ENCODE results near the gene ICAM2. TPM values are rescaled to one million over a fixed set of nuclear protein-coding genes. Genes with fewer than 3 reads are reported as not detected.

Gene ICAM2
- total and polyA plus RNA-seq, 4 donors, result 9.6 to 17.5 (median 12.4) TPM

GRCh38 chr17:63954402-63955063 is 65.9 kb downstream of the ICAM2 start:
- Histone ChIP-seq H3K9me3 (ENCODE audit: control insufficient read depth in 4 of 4, low read length in 3 of 4) (no peaks in the 10 kb centered on the region), H3K27ac (ENCODE audit: low read depth in 1 of 2, low read length in 2 of 2) (no peak overlapping the region), H3K4me1 (ENCODE audit: control insufficient read depth in 4 of 4, insufficient read depth in 4 of 4, low read length in 3 of 4) (no peaks in the 10 kb centered on the region), H3K4me3 (ENCODE audit: low read depth in 1 of 3, low read length in 3 of 3) (no peak overlapping the region), H3K9ac (ENCODE audit: low read depth in 1 of 2, low read length in 2 of 2) (no peak overlapping the region), H3K27me3 (ENCODE audit: control insufficient read depth in 4 of 4, insufficient read depth in 4 of 4, low read length in 3 of 4) (no peaks in the 10 kb centered on the region), H3K36me3 (ENCODE audit: control insufficient read depth in 4 of 4, insufficient read depth in 3 of 4, low read depth in 1 of 4, low read length in 3 of 4) (no peaks in the 10 kb centered on the region)
- DNase-seq (ENCODE audit: low spot score), result no peak
- TF ChIP-seq MAX (IDR thresholded peaks at IDR 0.05) (no peak), NR2F2 (IDR thresholded peaks at IDR 0.05) (no peak), SP1 (IDR thresholded peaks at IDR 0.05) (no peak), HNF4A (conservative IDR thresholded peaks at IDR 0.05) (no peak), JUND (IDR thresholded peaks at IDR 0.05) (no peak), RAD21 (IDR thresholded peaks at IDR 0.05) (no peak), REST (IDR thresholded peaks at IDR 0.05) (no peak), EGR1 (IDR thresholded peaks at IDR 0.05; ENCODE audit: low read depth in 2 of 2) (no peak)
- WGBS, result 65% methylated on average over 11 of the region's 11 CpGs

Other genes starting within 250 kb of the ICAM2 start
- gene CCDC47, start 247.0 kb downstream of the ICAM2 start, total RNA-seq, result 10 to 100 TPM; 67.7 to 87.2 TPM
- gene CCDC47, start 247.0 kb downstream of the ICAM2 start, polyA plus RNA-seq, result 10 to 100 TPM; 33.0 to 57.8 TPM
- 10 to 100 TPM; 39.7 to 64.2 TPM for gene DDX42, start 246.5 kb downstream of the ICAM2 start, total RNA-seq
- gene DDX42, start 246.5 kb downstream of the ICAM2 start, polyA plus RNA-seq, result 10 to 100 TPM; 15.0 to 20.1 TPM
- 10 to 100 TPM; 51.0 to 57.1 TPM for gene PSMC5, start 193.2 kb downstream of the ICAM2 start, total RNA-seq
- 10 to 100 TPM; 87.3 to 87.4 TPM for gene PSMC5, start 193.2 kb downstream of the ICAM2 start, polyA plus RNA-seq
- 10 to 100 TPM; 20.2 to 31.1 TPM for gene FTSJ3, start 193.0 kb downstream of the ICAM2 start, total RNA-seq
- 10 to 100 TPM; 10.5 to 18.2 TPM for gene FTSJ3, start 193.0 kb downstream of the ICAM2 start, polyA plus RNA-seq
- gene SMARCD2, start 177.9 kb downstream of the ICAM2 start, total RNA-seq, result 10 to 100 TPM; 36.3 to 67.9 TPM
- 10 to 100 TPM; 14.5 to 42.5 TPM for gene SMARCD2, start 177.9 kb downstream of the ICAM2 start, polyA plus RNA-seq
- not detected for gene CSH2, start 147.0 kb downstream of the ICAM2 start, total RNA-seq
- gene CSH2, start 147.0 kb downstream of the ICAM2 start, polyA plus RNA-seq, result not detected
- not detected for gene GH2, start 138.7 kb downstream of the ICAM2 start, total RNA-seq
- not detected for gene GH2, start 138.7 kb downstream of the ICAM2 start, polyA plus RNA-seq
- gene CSH1, start 124.1 kb downstream of the ICAM2 start, total RNA-seq, result not detected
- gene CSH1, start 124.1 kb downstream of the ICAM2 start, polyA plus RNA-seq, result not detected
- not detected for gene CSHL1, start 109.4 kb downstream of the ICAM2 start, total RNA-seq
- gene CSHL1, start 109.4 kb downstream of the ICAM2 start, polyA plus RNA-seq, result not detected
- not detected for gene GH1, start 101.8 kb downstream of the ICAM2 start, total RNA-seq
- not detected for gene GH1, start 101.8 kb downstream of the ICAM2 start, polyA plus RNA-seq
- gene CD79B, start 88.3 kb downstream of the ICAM2 start, total RNA-seq, result 1 to 10 TPM; 1.3 to 6.5 TPM
- 1 to 10 TPM; 3.4 to 3.6 TPM for gene CD79B, start 88.3 kb downstream of the ICAM2 start, polyA plus RNA-seq
- 1 to 10 TPM in 1 of 2 donors, under 1 TPM in 1; 0.70 to 1.3 TPM for gene SCN4A, start 47.7 kb downstream of the ICAM2 start, total RNA-seq
- under 1 TPM; 0.04 to 0.15 TPM for gene SCN4A, start 47.7 kb downstream of the ICAM2 start, polyA plus RNA-seq
- gene PRR29, start 22.3 kb downstream of the ICAM2 start, total RNA-seq, result under 1 TPM in 1 of 2 donors, not detected in 1; 0.14 TPM
- gene PRR29, start 22.3 kb downstream of the ICAM2 start, polyA plus RNA-seq, result under 1 TPM; 0.02 to 0.35 TPM
- gene ERN1, start 109.5 kb upstream of the ICAM2 start, total RNA-seq, result 10 to 100 TPM in 1 of 2 donors, 1 to 10 TPM in 1; 7.5 to 35.1 TPM
- 10 to 100 TPM in 1 of 2 donors, 1 to 10 TPM in 1; 6.3 to 22.3 TPM for gene ERN1, start 109.5 kb upstream of the ICAM2 start, polyA plus RNA-seq
- 10 to 100 TPM; 33.5 to 39.8 TPM for gene TEX2, start 242.6 kb upstream of the ICAM2 start, total RNA-seq
- 10 to 100 TPM; 15.9 to 22.9 TPM for gene TEX2, start 242.6 kb upstream of the ICAM2 start, polyA plus RNA-seq

All from liver (tissue), 9 donors.